HepG2 (cell line): ENCODE data around the gene TAF6. TPM values are rescaled to one million over a fixed set of nuclear protein-coding genes. Genes with fewer than 3 reads are reported as not detected.
A peak's percentile ranks its signal among the peaks of the same experiment; 100 is the strongest.

ENCODE experiments used
- AGO2 ChIP-seq: fragments of 200-400 bp; formaldehyde crosslinking; optimal IDR thresholded peaks from 2 replicates; pipeline ENCODE3; 2017; ENCODE audit warnings: mild to moderate bottlenecking, low read depth, low read length, moderate library complexity
- ARID3A ChIP-seq: IDR thresholded peaks from 2 replicates; pipeline ENCODE4 v1.6.1; 2012; ENCODE audit warnings: low read depth, low read length, improper control_type of control experiment
- HMG20B ChIP-seq: conservative IDR thresholded peaks from 2 replicates; pipeline ENCODE4 v1.6.1; 2016; ENCODE audit warnings: missing genetic modification reagents, missing compliant biosample characterization
- HOXA5 ChIP-seq: sonication (generic); formaldehyde crosslinking; IDR thresholded peaks from 2 replicates; pipeline ENCODE4 v1.4.0; 2020; ENCODE audit warnings: missing genetic modification reagents
- IRF9 ChIP-seq: sonication (generic); formaldehyde crosslinking; IDR thresholded peaks from 2 replicates; pipeline ENCODE4 v1.8.0; 2022; ENCODE audit warnings: missing genetic modification reagents, mild to moderate bottlenecking, borderline replicate concordance
- RXRB ChIP-seq: IDR thresholded peaks from 2 replicates; pipeline ENCODE4 v1.6.1; 2016; ENCODE audit warnings: borderline replicate concordance, missing genetic modification reagents, missing compliant biosample characterization
- STAT6 ChIP-seq: sonication (generic); formaldehyde crosslinking; IDR thresholded peaks from 2 replicates; pipeline ENCODE4 v1.4.0; 2020; ENCODE audit warnings: missing genetic modification reagents, mild to moderate bottlenecking, borderline replicate concordance
- ZHX2 ChIP-seq, 2 experiments: sonication (generic) in 1 of 2; formaldehyde crosslinking in 1 of 2; IDR thresholded peaks; 2 replicates each; pipeline versions ENCODE4 v1.6.1 to v1.9.0; 2014 to 2022; ENCODE audit warnings: antibody characterized with exemption in 1 of 2, borderline replicate concordance in 1 of 2, inconsistent platforms in 1 of 2, low read depth in 1 of 2, missing genetic modification reagents in 1 of 2
- ZNF121 ChIP-seq: sonication (generic); formaldehyde crosslinking; IDR thresholded peaks from 2 replicates; pipeline ENCODE4 v1.5.0; 2020; ENCODE audit warnings: mild to moderate bottlenecking, missing genetic modification reagents
- ZNF33B ChIP-seq: sonication (generic); formaldehyde crosslinking; IDR thresholded peaks from 2 replicates; pipeline ENCODE4 v1.5.1; 2020; ENCODE audit warnings: mild to moderate bottlenecking, missing genetic modification reagents
- polyA plus RNA-seq, 8 experiments: library from polyadenylated mRNA; depleted of rRNA in 3 of 8; stranded (reverse) in 7 of 8; unstranded in 1 of 8; fragments of >200 nt; fragmentation: Illumina TruSeq in 4 of 8; extraction: Trizol in 4 of 8; gene quantifications; 2 replicates each; pipeline versions ENCODE4 v1.2.1 to v1.2.3, GENCODE V29; 2011 to 2016; ENCODE audit warnings: low read depth in 4 of 8, missing spikeins in 1 of 8, mixed read lengths in 1 of 8; ENCODE audit not compliant: insufficient read depth in 1 of 8
- total RNA-seq, 5 experiments: library from RNA; depleted of rRNA; stranded (reverse); fragments of >200 nt; fragmentation: Illumina TruSeq; extraction: Trizol; gene quantifications; 2 replicates each; pipeline ENCODE4 v1.2.3, GENCODE V29; 2016; ENCODE audit warnings: low read depth in 1 of 5
- TF ChIP-seq, protein P1 (sequence below): sonication (generic); formaldehyde crosslinking; IDR thresholded peaks from 2 replicates; pipeline ENCODE4 v1.5.0; 2020; ENCODE audit warnings: mild to moderate bottlenecking, missing genetic modification reagents
- TF ChIP-seq, protein P2 (sequence below): sonication (generic); formaldehyde crosslinking; conservative IDR thresholded peaks from 2 replicates; pipeline ENCODE4 v1.5.0; 2020; ENCODE audit warnings: missing genetic modification reagents

The TAF6 gene
- total and polyA plus RNA-seq, 2 of the 13 experiments (the other 11 are each of a cell fraction or from before 2014, with no cell fraction given): 12.9 to 18.8 TPM

- TF ChIP-seq IRF9 (CRISPR knock-in tag) (no peak), RXRB (CRISPR knock-in tag) (no peak), AGO2 (no peak), HMG20B (CRISPR knock-in tag) (no peak), HOXA5 (CRISPR knock-in tag) (no peak), ZNF33B (CRISPR knock-in tag) (no peak), ZNF121 (CRISPR knock-in tag) (no peak), ZHX2 (IDR thresholded peaks at IDR 0.05; ENCODE audit: low read depth) (no peak), ZHX2 (CRISPR knock-in tag; IDR thresholded peaks at IDR 0.05; ENCODE audit: borderline replicate concordance) (0 out of 2 replicates have a peak, but pooled peaks have one; percentile 7), STAT6 (CRISPR knock-in tag) (no peak), ARID3A (0 out of 2 replicates have a peak, but pooled peaks have one; percentile 61)
- TF ChIP-seq, protein P1, sequence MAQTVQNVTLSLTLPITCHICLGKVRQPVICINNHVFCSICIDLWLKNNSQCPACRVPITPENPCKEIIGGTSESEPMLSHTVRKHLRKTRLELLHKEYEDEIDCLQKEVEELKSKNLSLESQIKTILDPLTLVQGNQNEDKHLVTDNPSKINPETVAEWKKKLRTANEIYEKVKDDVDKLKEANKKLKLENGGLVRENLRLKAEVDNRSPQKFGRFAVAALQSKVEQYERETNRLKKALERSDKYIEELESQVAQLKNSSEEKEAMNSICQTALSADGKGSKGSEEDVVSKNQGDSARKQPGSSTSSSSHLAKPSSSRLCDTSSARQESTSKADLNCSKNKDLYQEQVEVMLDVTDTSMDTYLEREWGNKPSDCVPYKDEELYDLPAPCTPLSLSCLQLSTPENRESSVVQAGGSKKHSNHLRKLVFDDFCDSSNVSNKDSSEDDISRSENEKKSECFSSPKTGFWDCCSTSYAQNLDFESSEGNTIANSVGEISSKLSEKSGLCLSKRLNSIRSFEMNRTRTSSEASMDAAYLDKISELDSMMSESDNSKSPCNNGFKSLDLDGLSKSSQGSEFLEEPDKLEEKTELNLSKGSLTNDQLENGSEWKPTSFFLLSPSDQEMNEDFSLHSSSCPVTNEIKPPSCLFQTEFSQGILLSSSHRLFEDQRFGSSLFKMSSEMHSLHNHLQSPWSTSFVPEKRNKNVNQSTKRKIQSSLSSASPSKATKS (CRISPR knock-in tag): no peak
- TF ChIP-seq, protein P2, sequence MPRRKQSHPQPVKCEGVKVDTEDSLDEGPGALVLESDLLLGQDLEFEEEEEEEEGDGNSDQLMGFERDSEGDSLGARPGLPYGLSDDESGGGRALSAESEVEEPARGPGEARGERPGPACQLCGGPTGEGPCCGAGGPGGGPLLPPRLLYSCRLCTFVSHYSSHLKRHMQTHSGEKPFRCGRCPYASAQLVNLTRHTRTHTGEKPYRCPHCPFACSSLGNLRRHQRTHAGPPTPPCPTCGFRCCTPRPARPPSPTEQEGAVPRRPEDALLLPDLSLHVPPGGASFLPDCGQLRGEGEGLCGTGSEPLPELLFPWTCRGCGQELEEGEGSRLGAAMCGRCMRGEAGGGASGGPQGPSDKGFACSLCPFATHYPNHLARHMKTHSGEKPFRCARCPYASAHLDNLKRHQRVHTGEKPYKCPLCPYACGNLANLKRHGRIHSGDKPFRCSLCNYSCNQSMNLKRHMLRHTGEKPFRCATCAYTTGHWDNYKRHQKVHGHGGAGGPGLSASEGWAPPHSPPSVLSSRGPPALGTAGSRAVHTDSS (CRISPR knock-in tag): no peak
Observed at GRCh38 chr7:100080907-100081534, 38.1 kb downstream of the TAF6 start (continued).
